ENCODE results near the gene SLX9. TPM values are rescaled to one million over a fixed set of nuclear protein-coding genes. Genes with fewer than 3 reads are reported as not detected.

The SLX9 gene
- total and polyA plus RNA-seq, 9 donors = 5.6 to 24.1 (median 16.6) TPM

- H3K4me3 ChIP-seq = no peak overlapping the region
- WGBS, 3 donors = 59 to 71% (median 61%) methylated on average over 13 of the region's 13 CpGs
- no peaks in the 10 kb centered on the region for H3K36me3 ChIP-seq
- H3K9me3 ChIP-seq = no peaks in the 10 kb centered on the region
- no peaks in the 10 kb centered on the region for H3K4me1 ChIP-seq (ENCODE audit: insufficient read depth)
- no peak for TF ChIP-seq CTCF (IDR thresholded peaks at IDR 0.05)
- no peak for TF ChIP-seq EP300 (IDR thresholded peaks at IDR 0.05)
- H3K27ac ChIP-seq = no peak overlapping the region
- H3K27me3 ChIP-seq = no peaks in the 10 kb centered on the region
- DNase-seq = no peak
- intact Hi-C loops (cut with DNase I) = no loop called here
These were observed 41.8 kb upstream of the SLX9 start for GRCh38 chr21:44898011-44898488.

GRCh38 chr21:44898851-44899767, 40.7 kb upstream of the SLX9 start:
- intact Hi-C loops (cut with DNase I) = no loop called here
- H3K4me3 ChIP-seq = no peak overlapping the region
- no peaks in the 10 kb centered on the region for H3K36me3 ChIP-seq
- H3K27ac ChIP-seq = no peak overlapping the region
- 69 to 84% (median 76%) methylated on average over 49 of the region's 49 CpGs for WGBS, 3 donors
- no peaks in the 10 kb centered on the region for H3K4me1 ChIP-seq (ENCODE audit: insufficient read depth)
- H3K27me3 ChIP-seq = no peaks in the 10 kb centered on the region
- TF ChIP-seq EP300 (IDR thresholded peaks at IDR 0.05) (no peak), POLR2A (IDR thresholded peaks at IDR 0.05) (no peak), CTCF (IDR thresholded peaks at IDR 0.05) (no peak)
- no peaks in the 10 kb centered on the region for H3K9me3 ChIP-seq
- no peak for DNase-seq

- Histone ChIP-seq H3K27ac (no peak overlapping the region), H3K9me3 (no peaks in the 10 kb centered on the region), H3K36me3 (no peaks in the 10 kb centered on the region), H3K27me3 (no peaks in the 10 kb centered on the region), H3K4me3 (no peak overlapping the region), H3K4me1 (ENCODE audit: insufficient read depth) (no peaks in the 10 kb centered on the region)
- WGBS, 3 donors = 69 to 78% (median 72%) methylated on average over 35 to 37 of the region's 37 CpGs
- intact Hi-C loops (cut with DNase I) = no loop called here
- TF ChIP-seq CTCF (IDR thresholded peaks at IDR 0.05) (no peak), POLR2A (IDR thresholded peaks at IDR 0.05) (no peak), EP300 (IDR thresholded peaks at IDR 0.05) (no peak)
- DNase-seq = no peak
These were observed 39.9 kb upstream of the SLX9 start for GRCh38 chr21:44899768-44900558.

- no peaks in the 10 kb centered on the region for H3K27me3 ChIP-seq
- no peak for DNase-seq
- no peaks in the 10 kb centered on the region for H3K9me3 ChIP-seq
- H3K36me3 ChIP-seq = no peaks in the 10 kb centered on the region
- 73 to 80% (median 74%) methylated on average over 27 to 28 of the region's 28 CpGs for WGBS, 3 donors
- no peak overlapping the region for H3K27ac ChIP-seq
- intact Hi-C loops (cut with DNase I) = no loop called here
- H3K4me3 ChIP-seq = no peak overlapping the region
- TF ChIP-seq EP300 (IDR thresholded peaks at IDR 0.05) = no peak
- no peaks in the 10 kb centered on the region for H3K4me1 ChIP-seq (ENCODE audit: insufficient read depth)
These were observed 39.1 kb upstream of the SLX9 start for GRCh38 chr21:44900559-44901251.
